Right lobe of liver (tissue), 4 donors: ENCODE results near the gene RIC3.

Experiments used
- CTCF ChIP-seq, 4 donors: fragments of 200-600 bp in 3 of 4; fragments of 450-650 bp in 1 of 4; IDR thresholded peaks; one replicate each; pipeline versions ENCODE4 v1.5.1 to v1.8.0; 2016 to 2022; ENCODE audit warnings: antibody characterized with exemption in 4 of 4, mild to moderate bottlenecking in 2 of 4
- POLR2A ChIP-seq: fragments of 450-650 bp; IDR thresholded peaks from one replicate; pipeline ENCODE4 v1.6.1; 2017; ENCODE audit warnings: antibody characterized with exemption, mild to moderate bottlenecking
- donor health status: DM: no; HTN: no; CAD: no.
- donor health status: DM: no; HTN: no; CAD: no.
- donor health status: DM: no; HTN: yes; CAD: no.

GRCh38 chr11:8062781-8063257, 106.0 kb downstream of the RIC3 start:
- TF ChIP-seq CTCF (IDR thresholded peaks at IDR 0.05) (no peak), POLR2A (no peak)
